Pulmonary artery endothelial cell (primary cell): Measurements from ENCODE around the gene BCL7A. TPM values are rescaled to one million over a fixed set of nuclear protein-coding genes. Genes with fewer than 3 reads are reported as not detected.

Experiments
- DNase-seq: peaks from one replicate; pipeline ENCODE4 v3.0.0-alpha.2; 2011; ENCODE audit warnings: low read depth, low spot score
- total RNA-seq: library from RNA; depleted of rRNA; stranded (reverse); fragments of >200 nt; gene quantifications from 2 replicates; pipeline ENCODE4 v1.2.3, GENCODE V29; 2014

Gene BCL7A
- total RNA-seq, 1 donor from 2014 or later = 8.2 TPM

- no peak for DNase-seq
Measured at GRCh38 chr12:121996945-121997612, 24.6 kb upstream of the BCL7A start.

- DNase-seq = no peak
Measured at GRCh38 chr12:122001466-122002209, 20.0 kb upstream of the BCL7A start.

DNA sequence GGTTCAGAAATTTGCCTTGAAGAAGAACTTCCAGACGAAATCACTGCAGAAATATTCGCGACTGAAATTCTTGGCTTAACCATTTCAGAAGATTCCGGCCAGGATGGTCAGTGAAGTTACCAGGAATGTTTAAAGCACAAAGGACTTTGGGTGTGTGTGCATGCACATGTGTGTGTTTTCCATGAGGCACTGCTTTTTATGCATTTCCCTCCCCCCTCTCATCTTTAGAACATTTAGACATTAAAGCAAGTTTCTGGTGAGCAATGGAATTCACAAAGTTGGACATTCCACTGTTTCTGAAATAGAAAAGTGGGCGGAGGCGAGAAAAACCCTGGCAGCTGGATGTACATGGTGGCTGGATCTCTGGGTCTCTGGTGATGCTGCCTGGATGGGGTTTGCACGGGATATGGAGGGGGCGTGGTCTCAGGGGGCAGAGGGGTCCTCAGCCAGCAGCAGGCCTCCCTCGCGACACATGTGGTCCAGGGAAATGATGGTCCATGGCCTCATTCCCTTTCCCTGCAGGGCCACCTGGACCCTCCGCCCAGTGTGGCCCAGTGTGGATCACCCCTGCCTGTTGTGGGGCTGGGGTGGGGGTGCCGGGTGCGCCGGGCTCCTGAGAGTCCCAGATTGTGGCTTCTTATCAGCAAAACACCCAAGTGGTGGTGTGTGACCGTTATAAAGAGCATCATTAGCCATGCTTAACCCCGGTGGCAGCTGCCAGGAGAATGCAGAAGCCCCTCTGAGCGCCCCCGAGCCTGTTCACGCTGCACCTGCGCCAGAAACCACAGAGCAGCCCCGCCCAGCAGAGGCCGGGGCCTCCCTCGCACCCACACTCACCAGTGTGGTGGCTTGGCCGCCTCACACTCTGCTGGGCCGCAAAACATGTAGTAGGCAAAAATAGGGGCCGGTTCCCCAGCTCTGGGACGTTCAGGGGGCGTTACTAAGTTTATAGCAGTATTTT lies 17.8 kb upstream of the BCL7A start:
- DNase-seq = no peak

DNA sequence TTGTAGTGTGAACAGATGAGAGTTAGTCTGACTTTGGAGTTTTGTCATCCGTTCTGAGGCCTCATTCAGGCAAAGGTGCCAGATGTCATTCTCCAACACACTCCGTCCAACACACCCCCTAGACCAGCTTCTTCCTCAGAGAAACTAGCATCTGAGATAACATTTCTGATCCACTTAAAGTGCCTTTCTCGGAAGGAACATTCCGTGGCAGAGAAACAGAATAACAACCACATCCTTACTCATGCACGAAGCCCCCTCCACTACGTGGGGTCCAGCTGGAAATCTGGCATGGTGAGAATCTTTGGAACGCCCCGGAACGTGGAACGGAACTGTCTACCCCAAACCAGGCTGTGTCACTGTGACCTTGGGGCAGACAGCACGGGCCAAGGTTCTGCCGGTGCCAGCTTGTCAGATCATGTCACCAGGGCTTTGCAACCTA lies 17.0 kb upstream of the BCL7A start:
- DNase-seq = no peak

DNA sequence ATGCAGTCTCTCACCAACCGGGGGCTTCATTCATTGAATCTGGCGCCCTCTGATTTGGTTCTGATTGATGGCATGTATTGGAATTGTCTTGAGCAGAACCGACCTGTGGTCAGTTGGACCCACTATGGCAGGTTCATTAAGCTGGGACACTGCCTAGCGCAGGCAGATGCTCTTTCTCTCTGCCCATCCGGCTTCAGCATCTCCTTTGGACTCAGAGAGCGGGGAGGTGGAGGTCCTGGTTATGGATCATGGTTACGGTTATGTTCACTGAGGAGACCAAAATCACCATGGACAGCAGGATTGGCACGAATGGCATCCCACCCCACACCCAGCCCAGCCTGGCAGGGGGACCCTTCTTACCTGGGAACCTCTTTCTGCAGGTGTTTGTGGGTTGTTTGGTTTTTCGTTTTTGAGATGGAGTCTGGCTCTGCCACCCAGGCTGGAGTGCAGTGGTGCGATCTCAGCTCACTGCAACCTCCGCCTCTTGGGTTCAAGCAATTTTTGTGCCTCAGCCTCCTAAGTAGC lies 16.4 kb upstream of the BCL7A start:
- no peak for DNase-seq

- DNase-seq = no peak
Measured at GRCh38 chr12:122006186-122006926, 15.3 kb upstream of the BCL7A start.

DNA sequence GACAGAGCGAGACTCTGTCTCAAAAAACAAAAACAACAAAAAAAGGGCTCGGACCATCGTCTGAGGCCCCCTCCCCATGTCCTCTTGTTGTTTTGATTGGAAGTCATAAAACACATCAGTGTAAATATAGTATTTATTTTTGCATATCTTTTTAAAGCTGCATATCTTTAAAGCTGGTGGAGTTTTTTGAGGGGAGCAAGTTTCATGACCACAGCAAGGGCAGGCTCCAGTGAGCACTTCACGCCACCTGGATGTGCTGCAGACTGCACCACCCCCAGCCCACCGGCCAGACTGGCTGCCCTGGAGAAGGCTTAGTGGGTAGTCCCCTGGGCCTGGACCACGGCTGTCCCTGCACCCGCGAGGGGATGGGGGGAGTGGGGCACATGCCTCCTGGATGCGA lies 11.9 kb upstream of the BCL7A start:
- DNase-seq = no peak

- no peak for DNase-seq
Measured at GRCh38 chr12:122012184-122012583, 9.5 kb upstream of the BCL7A start.

- no peak for DNase-seq
Measured at GRCh38 chr12:122013136-122013535, 8.5 kb upstream of the BCL7A start.

DNA sequence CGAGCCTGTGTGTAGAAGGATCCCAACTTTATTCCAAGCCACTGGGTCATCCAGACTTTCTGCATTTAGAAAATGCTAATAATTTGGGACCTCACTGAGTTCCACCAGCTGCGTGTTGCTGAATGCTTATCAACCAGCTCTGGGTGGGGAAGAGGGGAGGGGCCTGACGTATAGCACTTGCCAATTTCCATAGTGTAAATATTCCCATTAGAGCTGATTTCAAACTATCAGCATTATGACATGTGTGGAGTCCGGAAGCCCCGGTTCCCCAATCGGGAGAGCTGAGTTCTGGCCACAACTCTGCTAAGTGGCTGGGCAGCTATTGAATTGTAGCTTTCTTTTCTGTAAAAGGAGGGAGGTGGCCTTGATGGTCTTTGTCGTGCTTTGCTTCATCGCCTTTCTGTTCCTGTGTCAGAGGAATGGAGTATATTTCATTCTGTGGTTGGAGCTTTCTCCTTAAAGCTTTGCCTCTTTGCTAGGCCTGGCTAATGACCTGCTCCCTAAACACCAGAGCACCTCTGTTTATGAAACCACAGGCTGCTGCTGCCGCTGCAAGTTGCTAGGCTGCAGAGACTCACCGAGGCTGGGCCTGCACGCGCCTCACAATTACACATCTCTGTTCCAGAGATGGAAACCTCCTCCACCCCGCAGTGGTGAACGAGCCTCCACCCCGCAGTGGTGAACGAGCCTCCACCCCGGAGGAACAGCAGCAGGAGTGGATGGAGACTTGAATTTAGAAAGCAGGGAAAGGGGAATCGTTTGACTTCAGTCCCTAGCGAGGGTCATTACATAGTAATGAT lies 7.7 kb upstream of the BCL7A start:
- no peak for DNase-seq

- no peak for DNase-seq
Measured at GRCh38 chr12:122014781-122015180, 6.9 kb upstream of the BCL7A start.

DNA sequence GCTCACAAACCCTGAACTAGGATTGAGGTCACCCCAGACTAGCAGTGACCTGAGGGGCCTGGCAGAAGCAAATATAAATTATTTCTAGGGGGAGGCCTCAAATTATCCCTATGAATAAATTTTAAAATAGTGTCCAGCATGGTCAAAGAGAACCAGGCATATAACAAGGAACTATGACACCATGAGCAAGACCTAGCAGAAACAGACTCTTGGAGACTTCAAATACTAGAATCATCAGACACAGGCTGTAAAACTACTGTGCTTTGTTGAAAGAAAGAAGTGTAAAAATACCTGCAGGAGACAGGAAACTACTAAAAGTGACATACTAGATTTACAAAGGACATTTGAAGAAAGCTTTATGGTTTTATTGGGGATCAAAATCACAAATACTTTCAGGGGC lies 3.2 kb upstream of the BCL7A start:
- no peak for DNase-seq

DNA sequence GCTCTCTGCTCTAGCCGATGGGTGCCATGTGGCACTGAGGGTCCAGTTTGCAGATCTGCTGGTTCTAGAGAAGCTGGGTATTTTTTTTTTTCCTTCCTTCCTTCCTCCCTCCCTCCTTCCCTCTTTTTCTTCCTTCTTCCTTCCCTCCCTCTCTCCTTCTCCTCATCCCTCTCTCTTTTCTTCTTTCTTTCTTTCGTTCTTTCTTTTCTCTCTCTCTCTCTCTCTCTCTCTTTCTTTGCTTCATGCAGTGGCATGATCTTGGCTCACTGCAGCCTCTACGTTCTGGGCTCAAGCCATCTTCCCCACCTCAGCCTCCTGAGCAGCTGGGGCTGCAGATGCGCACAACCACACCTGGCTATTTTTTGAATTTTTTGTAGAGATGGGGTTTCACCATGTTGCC lies 2.7 kb upstream of the BCL7A start:
- DNase-seq = no peak

GRCh38 chr12:122020795-122021192 lies 890 bp upstream of the BCL7A start:
- no peak for DNase-seq

DNA sequence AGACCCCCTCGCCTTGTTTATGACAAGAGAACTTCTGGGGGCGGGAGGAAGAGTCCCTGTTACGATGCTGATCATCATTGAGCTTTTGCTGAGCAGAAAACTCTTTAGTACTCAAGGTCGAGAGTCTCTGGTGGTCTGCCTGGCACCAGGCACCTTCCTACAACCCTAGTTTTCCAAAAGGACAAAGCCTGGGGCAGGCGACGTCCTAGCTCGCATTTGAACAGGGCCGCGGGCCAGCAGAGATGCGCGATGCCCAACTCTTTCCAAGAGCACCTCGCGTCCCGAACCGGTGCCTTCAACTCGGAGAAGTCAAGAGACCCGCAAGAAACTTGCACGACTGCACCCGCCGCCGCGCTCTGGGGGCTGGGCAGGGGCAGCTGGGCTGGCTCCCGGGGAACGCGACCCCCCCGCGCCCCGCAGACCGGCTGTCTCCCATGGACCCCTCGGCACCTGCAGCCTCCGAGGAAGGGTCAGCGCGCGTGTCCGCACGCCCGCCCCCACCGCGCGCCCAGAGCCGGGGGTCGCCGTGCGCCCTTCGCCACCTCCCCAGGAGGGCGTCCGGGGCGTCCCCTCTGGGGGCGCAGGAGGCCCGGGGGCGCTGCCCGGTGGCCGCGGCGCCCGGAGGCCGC lies 377 bp upstream of the BCL7A start:
- DNase-seq = no peak

GRCh38 chr12:122022393-122023338 lies 982 bp downstream of the BCL7A start:
- no peak for DNase-seq

- DNase-seq = no peak
Measured at GRCh38 chr12:122023339-122024131, 1.9 kb downstream of the BCL7A start.
